HFF-Myc (cell line): ENCODE data around the gene GPHN.

Experiments
- DNase-seq: peaks from one replicate; pipeline ENCODE4 v3.0.0-alpha.2; 2011; ENCODE audit warnings: low read depth; ENCODE audit errors: extremely low read depth
- H3K4me3 ChIP-seq: replicated peaks from 2 replicates; pipeline ENCODE4 v1.5.1; 2011; ENCODE audit warnings: low read depth, mild to moderate bottlenecking, control low read depth, low read length
- CTCF ChIP-seq: IDR thresholded peaks from 2 replicates; pipeline ENCODE4 v1.5.1; 2012; ENCODE audit warnings: mild to moderate bottlenecking, low read depth, low read length, control low read depth; ENCODE audit errors: missing control alignments

The GPHN gene

GRCh38 chr14:66507722-66508546 is at the start of gene GPHN:
TSS of gene GPHN (plus strand) at chr14:66508147.
- H3K4me3 ChIP-seq: peak within 1 kb of the TSS; percentile 98
- TF ChIP-seq CTCF: peak; percentile 26
- peak; percentile 97 for DNase-seq

GRCh38 chr14:66459603-66460002 is 48.3 kb upstream of the GPHN start:
- DNase-seq: no peak
- H3K4me3 ChIP-seq: no peak overlapping the region
- no peak for TF ChIP-seq CTCF

GRCh38 chr14:66464261-66464660 is 43.7 kb upstream of the GPHN start:
- H3K4me3 ChIP-seq: no peak overlapping the region
- no peak for TF ChIP-seq CTCF
- DNase-seq: no peak

GRCh38 chr14:66468778-66469367 is 39.1 kb upstream of the GPHN start:
- TF ChIP-seq CTCF: no peak
- H3K4me3 ChIP-seq: no peak overlapping the region
- no peak for DNase-seq

GRCh38 chr14:66471584-66471983 is 36.4 kb upstream of the GPHN start:
- no peak overlapping the region for H3K4me3 ChIP-seq
- no peak for TF ChIP-seq CTCF
- no peak for DNase-seq

- TF ChIP-seq CTCF: no peak
- DNase-seq: no peak
- no peak overlapping the region for H3K4me3 ChIP-seq
Measured at GRCh38 chr14:66472251-66472650, 35.7 kb upstream of the GPHN start.

GRCh38 chr14:66473223-66473622 is 34.7 kb upstream of the GPHN start:
- no peak for TF ChIP-seq CTCF
- DNase-seq: no peak
- no peak overlapping the region for H3K4me3 ChIP-seq
